ENCODE results near the gene BRPF1. TPM values are rescaled to one million over a fixed set of nuclear protein-coding genes. Genes with fewer than 3 reads are reported as not detected.

BRPF1 gene
- 10 to 100 TPM; 42.0 to 42.1 TPM for total RNA-seq

DNA sequence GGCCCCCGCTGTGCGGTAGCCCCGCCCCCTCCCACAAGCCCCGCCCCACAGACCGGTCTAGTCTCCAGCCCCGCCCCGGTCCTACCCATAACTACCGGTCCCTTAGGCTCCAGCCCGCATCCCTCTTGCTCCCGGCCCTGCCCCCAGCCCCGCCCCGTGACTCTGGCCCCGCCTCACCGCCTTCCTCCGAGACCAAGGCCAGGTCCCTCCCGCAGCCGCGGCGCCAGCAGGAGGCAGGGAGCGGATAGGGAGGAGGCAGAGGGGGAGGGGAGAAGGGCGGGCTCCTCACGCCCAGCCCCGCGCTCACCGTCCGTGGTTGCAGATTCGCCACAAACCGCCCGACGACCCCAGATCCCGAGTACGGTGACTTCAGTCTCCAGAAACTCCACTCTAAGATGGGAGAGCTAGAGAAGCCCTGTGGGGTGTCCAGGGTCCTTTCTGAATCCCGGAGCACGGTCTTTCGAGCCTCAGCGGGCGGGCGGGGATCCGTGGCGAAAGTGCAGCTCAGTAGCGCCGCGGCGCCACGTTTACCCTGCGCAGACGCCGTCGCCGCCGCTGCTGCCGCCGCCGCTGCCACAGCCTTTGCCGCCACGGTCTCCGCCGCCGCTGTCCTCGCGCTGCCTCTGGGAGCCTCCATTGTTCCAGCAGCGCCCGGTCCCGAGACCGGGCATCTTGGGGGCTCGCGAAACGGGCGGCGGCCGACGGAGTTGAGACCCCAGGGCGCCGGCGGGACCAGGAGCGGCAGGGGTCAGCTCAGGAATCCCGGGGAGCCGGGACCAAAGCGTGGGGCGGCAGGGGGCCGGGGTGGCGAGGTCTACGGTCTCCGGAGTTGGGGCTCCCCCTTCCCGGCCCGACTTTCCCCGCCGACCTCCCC is at the start of gene BRPF1:
Gene BRPF1 (plus strand): TSS at position 530 of the 874 bp plus-strand sequence. CDS start 2,406 bp downstream, outside the sequence.

GRCh38 chr3:9703736-9704346 is 27.7 kb upstream of the BRPF1 start, which contains the start of gene CPNE9:
CPNE9 (plus strand) TSS chr3:9703833; CDS start chr3:9703997, 164 bp downstream.

DNA sequence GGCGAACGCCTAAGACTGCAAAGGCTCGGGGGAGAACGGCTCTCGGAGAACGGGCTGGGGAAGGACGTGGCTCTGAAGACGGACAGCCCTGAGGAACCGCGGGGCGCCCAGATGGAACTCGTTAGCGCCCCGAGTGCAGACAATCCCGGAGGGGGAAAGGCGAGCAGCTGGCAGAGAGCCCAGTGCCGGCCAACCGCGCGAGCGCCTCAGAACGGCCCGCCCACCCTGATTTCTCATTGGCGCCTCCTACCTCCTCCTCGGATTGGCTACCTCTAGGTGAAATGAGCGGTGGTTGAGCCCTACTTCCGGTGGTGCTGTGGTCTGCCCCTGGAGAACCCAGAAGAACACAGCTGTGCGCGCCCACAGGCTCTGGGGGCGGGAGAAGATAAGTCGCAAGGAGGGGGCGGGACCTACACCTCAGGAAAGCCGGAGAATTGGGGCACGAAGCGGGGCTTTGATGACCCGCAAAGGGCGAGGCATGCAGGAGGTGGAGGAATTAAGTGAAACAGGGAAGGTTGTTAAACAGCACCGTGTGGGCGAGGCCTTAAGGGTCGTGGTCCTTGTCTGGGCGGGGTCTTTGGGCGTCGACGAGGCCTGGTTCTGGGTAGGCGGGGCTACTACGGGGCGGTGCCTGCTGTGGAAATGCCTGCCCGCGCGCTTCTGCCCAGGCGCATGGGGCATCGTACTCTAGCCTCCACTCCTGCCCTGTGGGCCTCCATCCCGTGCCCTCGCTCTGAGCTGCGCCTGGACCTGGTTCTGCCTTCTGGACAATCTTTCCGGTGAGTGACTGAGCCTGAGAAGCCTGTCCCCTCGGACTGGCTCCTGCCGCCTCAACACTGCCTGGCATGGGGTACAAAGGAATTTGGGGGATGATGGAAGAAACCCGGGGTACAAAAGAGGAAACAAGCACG is 18.4 kb downstream of the BRPF1 start, which contains the start of gene OGG1:
Gene OGG1 (plus strand): TSS at position 308 of the 911 bp plus-strand sequence. CDS start 335 bp downstream, at position 643.

GRCh38 chr3:9769426-9770275 is 38.1 kb downstream of the BRPF1 start, which contains the start of gene CAMK1:
CAMK1 (minus strand) TSS chr3:9769947; CDS start chr3:9767749, 2,198 bp downstream.

GRCh38 chr3:9792405-9793160 is 61.0 kb downstream of the BRPF1 start, which contains the start of the genes ARPC4 and TADA3:
ARPC4 (plus strand) TSS chr3:9793082; CDS start chr3:9793122, 40 bp downstream.
TADA3 (minus strand) TSS chr3:9792473; CDS start chr3:9791466, 1,007 bp downstream.

Other genes with a start within 250 kb of the BRPF1 start
- gene LHFPL4, start 177.9 kb upstream of the BRPF1 start, total RNA-seq, result not detected
- 10 to 100 TPM; 58.2 to 59.7 TPM for gene MTMR14, start 82.2 kb upstream of the BRPF1 start, total RNA-seq
- not detected for gene CPNE9, start 27.9 kb upstream of the BRPF1 start, total RNA-seq
- gene OGG1, start 18.2 kb downstream of the BRPF1 start, total RNA-seq, result 10 to 100 TPM; 32.5 to 35.7 TPM
- 10 to 100 TPM in 1 of 2 experiments, 1 to 10 TPM in 1; 9.3 to 10.7 TPM for gene CAMK1, start 38.2 kb downstream of the BRPF1 start, total RNA-seq
- gene TADA3, start 60.7 kb downstream of the BRPF1 start, total RNA-seq, result 10 to 100 TPM; 64.5 to 65.9 TPM
- gene ARPC4, start 61.3 kb downstream of the BRPF1 start, total RNA-seq, result 100 to 1,000 TPM; 236 to 238 TPM
- gene TTLL3, start 78.5 kb downstream of the BRPF1 start, total RNA-seq, result 10 to 100 TPM; 54.6 to 54.7 TPM
- 10 to 100 TPM; 45.1 to 46.2 TPM for gene RPUSD3, start 112.3 kb downstream of the BRPF1 start, total RNA-seq
- gene CIDEC, start 148.5 kb downstream of the BRPF1 start, total RNA-seq, result not detected
- 10 to 100 TPM; 27.7 to 29.0 TPM for gene JAGN1, start 158.9 kb downstream of the BRPF1 start, total RNA-seq
- gene IL17RE, start 171.1 kb downstream of the BRPF1 start, total RNA-seq, result under 1 TPM; 0.39 to 0.45 TPM
- gene IL17RC, start 185.4 kb downstream of the BRPF1 start, total RNA-seq, result under 1 TPM; 0.29 to 0.40 TPM
- 10 to 100 TPM; 15.2 to 20.0 TPM for gene CRELD1, start 202.1 kb downstream of the BRPF1 start, total RNA-seq
- gene PRRT3, start 220.7 kb downstream of the BRPF1 start, total RNA-seq, result 1 to 10 TPM; 5.4 to 6.1 TPM